PFSK-1 (cell line): ENCODE measurements around the gene MRPL36.

Source experiments
- FOXP2 ChIP-seq: optimal IDR thresholded peaks from 2 replicates; pipeline ENCODE3; 2011; ENCODE audit warnings: borderline replicate concordance, control low read depth, inconsistent platforms; ENCODE audit not compliant: insufficient read depth; ENCODE audit errors: extremely low read length, extremely low read depth
- POLR2AphosphoS5 ChIP-seq: IDR thresholded peaks from 2 replicates; pipeline ENCODE4 v1.6.1; 2012; ENCODE audit warnings: low read depth, mild to moderate bottlenecking, control low read depth, low read length, moderate library complexity
- REST ChIP-seq, 2 experiments: IDR thresholded peaks; 2 replicates each; pipeline versions ENCODE4 v1.6.1 to v1.8.0; 2011 to 2012; ENCODE audit warnings: low read depth in 2 of 2, low read length in 2 of 2, control low read depth in 1 of 2, inconsistent platforms in 1 of 2, mild to moderate bottlenecking in 1 of 2, moderate library complexity in 1 of 2; ENCODE audit not compliant: insufficient read depth in 1 of 2
- SIN3A ChIP-seq: IDR thresholded peaks from 2 replicates; pipeline ENCODE4 v1.6.1; 2012; ENCODE audit warnings: mild to moderate bottlenecking, low read length, moderate library complexity, borderline replicate concordance; ENCODE audit not compliant: insufficient read depth
- TAF1 ChIP-seq: IDR thresholded peaks from 2 replicates; pipeline ENCODE4 v1.6.1; 2012; ENCODE audit warnings: low read length, control low read depth, borderline replicate concordance; ENCODE audit not compliant: insufficient read depth

- TF ChIP-seq REST (IDR thresholded peaks at IDR 0.05; ENCODE audit: insufficient read depth in 1 of 2, low read depth in 2 of 2, low read length in 2 of 2) (no peak), SIN3A (no peak), FOXP2 (no peak), TAF1 (no peak), POLR2AphosphoS5 (no peak)
Observed at GRCh38 chr5:1835431-1835830, 35.8 kb upstream of the MRPL36 start.
